ENCODE measurements around the gene ADAMTS9.

Gene ADAMTS9, protein sequence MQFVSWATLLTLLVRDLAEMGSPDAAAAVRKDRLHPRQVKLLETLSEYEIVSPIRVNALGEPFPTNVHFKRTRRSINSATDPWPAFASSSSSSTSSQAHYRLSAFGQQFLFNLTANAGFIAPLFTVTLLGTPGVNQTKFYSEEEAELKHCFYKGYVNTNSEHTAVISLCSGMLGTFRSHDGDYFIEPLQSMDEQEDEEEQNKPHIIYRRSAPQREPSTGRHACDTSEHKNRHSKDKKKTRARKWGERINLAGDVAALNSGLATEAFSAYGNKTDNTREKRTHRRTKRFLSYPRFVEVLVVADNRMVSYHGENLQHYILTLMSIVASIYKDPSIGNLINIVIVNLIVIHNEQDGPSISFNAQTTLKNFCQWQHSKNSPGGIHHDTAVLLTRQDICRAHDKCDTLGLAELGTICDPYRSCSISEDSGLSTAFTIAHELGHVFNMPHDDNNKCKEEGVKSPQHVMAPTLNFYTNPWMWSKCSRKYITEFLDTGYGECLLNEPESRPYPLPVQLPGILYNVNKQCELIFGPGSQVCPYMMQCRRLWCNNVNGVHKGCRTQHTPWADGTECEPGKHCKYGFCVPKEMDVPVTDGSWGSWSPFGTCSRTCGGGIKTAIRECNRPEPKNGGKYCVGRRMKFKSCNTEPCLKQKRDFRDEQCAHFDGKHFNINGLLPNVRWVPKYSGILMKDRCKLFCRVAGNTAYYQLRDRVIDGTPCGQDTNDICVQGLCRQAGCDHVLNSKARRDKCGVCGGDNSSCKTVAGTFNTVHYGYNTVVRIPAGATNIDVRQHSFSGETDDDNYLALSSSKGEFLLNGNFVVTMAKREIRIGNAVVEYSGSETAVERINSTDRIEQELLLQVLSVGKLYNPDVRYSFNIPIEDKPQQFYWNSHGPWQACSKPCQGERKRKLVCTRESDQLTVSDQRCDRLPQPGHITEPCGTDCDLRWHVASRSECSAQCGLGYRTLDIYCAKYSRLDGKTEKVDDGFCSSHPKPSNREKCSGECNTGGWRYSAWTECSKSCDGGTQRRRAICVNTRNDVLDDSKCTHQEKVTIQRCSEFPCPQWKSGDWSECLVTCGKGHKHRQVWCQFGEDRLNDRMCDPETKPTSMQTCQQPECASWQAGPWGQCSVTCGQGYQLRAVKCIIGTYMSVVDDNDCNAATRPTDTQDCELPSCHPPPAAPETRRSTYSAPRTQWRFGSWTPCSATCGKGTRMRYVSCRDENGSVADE (N-terminal part only)

GRCh38 chr3:64687781-64688604 is at the start of gene ADAMTS9:
Gene ADAMTS9 (minus strand): TSS chr3:64688000. CDS start chr3:64687657, 343 bp downstream.
- Histone ChIP-seq H3K27me3 (ENCODE audit: insufficient read depth, low read length, poor library complexity, severe bottlenecking) (no peaks in the 10 kb centered on the region), H2AFZ (ENCODE audit: low read length) (no peak within 1 kb of the TSS), H3K9me3 (ENCODE audit: insufficient read depth, low read depth, low read length) (no peaks in the 10 kb centered on the region; the same call in 1 of the 2 replicates), H3K4me1 (ENCODE audit: insufficient read depth, low read length, poor library complexity, severe bottlenecking) (no peaks in the 10 kb centered on the region), H3K9me2 (replicated peaks; ENCODE audit: low read depth, low read length) (no peaks in the 10 kb centered on the region), H3F3A (ENCODE audit: low read depth) (no peaks in the 10 kb centered on the region), H3K36me3 (ENCODE audit: insufficient read depth, low read length) (no peaks in the 10 kb centered on the region), H3K4me2 (ENCODE audit: low read depth, low read length, poor library complexity, severe bottlenecking) (no peak within 1 kb of the TSS), H3K9ac (ENCODE audit: low read depth, low read length, poor library complexity, severe bottlenecking) (no peak within 1 kb of the TSS), H3K79me2 (ENCODE audit: insufficient read depth, low read length) (no peaks in the 10 kb centered on the region), H4K20me1 (ENCODE audit: insufficient read depth, low read length, poor library complexity, severe bottlenecking) (no peaks in the 10 kb centered on the region), H3K4me3 (ENCODE audit: low read length, poor library complexity, severe bottlenecking) (no peak within 1 kb of the TSS)
- TF ChIP-seq EZH2phosphoT487 (IDR thresholded peaks at IDR 0.05; ENCODE audit: borderline replicate concordance) (no peak), CTCF (conservative IDR thresholded peaks at IDR 0.05; ENCODE audit: low read length) (no peak)

DNA sequence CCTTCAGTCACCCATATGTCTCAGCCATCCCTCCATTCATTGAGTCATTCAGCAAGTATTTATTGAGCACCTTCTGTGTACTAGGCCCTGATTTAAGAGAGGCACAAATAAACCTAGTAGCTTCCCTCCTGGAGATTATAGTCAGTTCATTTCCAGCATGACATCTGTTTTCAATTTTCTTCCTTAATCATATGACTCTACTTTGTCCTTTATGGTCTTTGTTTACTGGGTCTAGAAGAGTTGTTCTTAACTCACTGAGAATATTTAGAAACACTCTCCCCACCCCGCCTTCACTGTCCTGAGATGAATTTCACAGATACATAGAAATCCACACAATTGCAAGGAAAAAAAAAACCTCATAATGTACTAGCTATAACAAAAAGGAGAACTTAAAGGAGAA is 44.8 kb upstream of the ADAMTS9 start:
- Histone ChIP-seq H3K4me1 (ENCODE audit: insufficient read depth, low read length, poor library complexity, severe bottlenecking) (no peaks in the 10 kb centered on the region), H3K36me3 (ENCODE audit: insufficient read depth, low read length) (no peaks in the 10 kb centered on the region), H4K20me1 (ENCODE audit: insufficient read depth, low read length, poor library complexity, severe bottlenecking) (no peaks in the 10 kb centered on the region), H3K9me2 (replicated peaks; ENCODE audit: low read depth, low read length) (no peaks in the 10 kb centered on the region), H3K4me3 (ENCODE audit: low read length, poor library complexity, severe bottlenecking) (no peak overlapping the region), H3K4me2 (ENCODE audit: low read depth, low read length, poor library complexity, severe bottlenecking) (no peak overlapping the region), H3K79me2 (ENCODE audit: insufficient read depth, low read length) (no peaks in the 10 kb centered on the region), H3F3A (ENCODE audit: low read depth) (no peaks in the 10 kb centered on the region), H3K27me3 (ENCODE audit: insufficient read depth, low read length, poor library complexity, severe bottlenecking) (no peaks in the 10 kb centered on the region), H3K9ac (ENCODE audit: low read depth, low read length, poor library complexity, severe bottlenecking) (no peak overlapping the region), H2AFZ (ENCODE audit: low read length) (no peak overlapping the region), H3K9me3 (ENCODE audit: insufficient read depth, low read depth, low read length) (no peaks in the 10 kb centered on the region)
- TF ChIP-seq EZH2phosphoT487 (IDR thresholded peaks at IDR 0.05; ENCODE audit: borderline replicate concordance) (no peak), CTCF (conservative IDR thresholded peaks at IDR 0.05; ENCODE audit: low read length) (no peak)

GRCh38 chr3:64730681-64731080 is 42.9 kb upstream of the ADAMTS9 start:
- no peak overlapping the region for H3K4me3 ChIP-seq (ENCODE audit: low read length, poor library complexity, severe bottlenecking)
- no peaks in the 10 kb centered on the region for H4K20me1 ChIP-seq (ENCODE audit: insufficient read depth, low read length, poor library complexity, severe bottlenecking)
- no peaks in the 10 kb centered on the region for H3F3A ChIP-seq (ENCODE audit: low read depth)
- H3K4me1 ChIP-seq (ENCODE audit: insufficient read depth, low read length, poor library complexity, severe bottlenecking): no peaks in the 10 kb centered on the region
- no peaks in the 10 kb centered on the region for H3K9me2 ChIP-seq (replicated peaks; ENCODE audit: low read depth, low read length)
- no peaks in the 10 kb centered on the region for H3K36me3 ChIP-seq (ENCODE audit: insufficient read depth, low read length)
- no peak overlapping the region for H2AFZ ChIP-seq (ENCODE audit: low read length)
- TF ChIP-seq EZH2phosphoT487 (IDR thresholded peaks at IDR 0.05; ENCODE audit: borderline replicate concordance): no peak
- no peak for TF ChIP-seq CTCF (conservative IDR thresholded peaks at IDR 0.05; ENCODE audit: low read length)
- H3K79me2 ChIP-seq (ENCODE audit: insufficient read depth, low read length): no peaks in the 10 kb centered on the region
- no peaks in the 10 kb centered on the region for H3K27me3 ChIP-seq (ENCODE audit: insufficient read depth, low read length, poor library complexity, severe bottlenecking)
- no peak overlapping the region for H3K9ac ChIP-seq (ENCODE audit: low read depth, low read length, poor library complexity, severe bottlenecking)
- no peak overlapping the region for H3K4me2 ChIP-seq (ENCODE audit: low read depth, low read length, poor library complexity, severe bottlenecking)
- H3K9me3 ChIP-seq (ENCODE audit: insufficient read depth, low read depth, low read length): no peaks in the 10 kb centered on the region

All from Loucy (cell line).